H9 (cell line): Measurements from ENCODE around the gene HNRNPD. TPM values are rescaled to one million over a fixed set of nuclear protein-coding genes. Genes with fewer than 3 reads are reported as not detected.
A peak's percentile ranks its signal among the peaks of the same experiment; 100 is the strongest.

Experiments
- DNase-seq: peaks from one replicate; pipeline ENCODE4 v3.0.0-alpha.2; 2017
- H2AFZ ChIP-seq: one replicate; pipeline ENCODE4 v1.6.1; 2013; ENCODE audit warnings: mild to moderate bottlenecking, low read length, control low read depth, moderate library complexity
- H2AK5ac ChIP-seq: 2 replicates; pipeline ENCODE4 v1.6.1; 2013; ENCODE audit warnings: low read length, control low read depth, mixed read lengths; ENCODE audit not compliant: insufficient read length
- H2BK120ac ChIP-seq: one replicate; pipeline ENCODE4 v1.6.1; 2013; ENCODE audit warnings: low read depth, mild to moderate bottlenecking, low read length, control low read depth, inconsistent platforms; ENCODE audit not compliant: poor library complexity, severe bottlenecking
- H2BK12ac ChIP-seq: 2 replicates; pipeline ENCODE4 v1.6.1; 2013; ENCODE audit warnings: low read length, control low read depth, mixed read lengths, low read depth; ENCODE audit not compliant: insufficient read length
- H2BK15ac ChIP-seq: 2 replicates; pipeline ENCODE4 v1.6.1; 2013; ENCODE audit warnings: low read depth, low read length, control low read depth
- H2BK20ac ChIP-seq: one replicate; pipeline ENCODE4 v1.6.1; 2013; ENCODE audit warnings: low read depth, mild to moderate bottlenecking, low read length, control low read depth, inconsistent platforms; ENCODE audit not compliant: poor library complexity, severe bottlenecking
- H2BK5ac ChIP-seq: 2 replicates; pipeline ENCODE4 v1.6.1; 2013; ENCODE audit warnings: low read length, control low read depth, mixed read lengths; ENCODE audit not compliant: insufficient read length
- H3K14ac ChIP-seq: 2 replicates; pipeline ENCODE4 v1.6.1; 2013; ENCODE audit warnings: low read length, control low read depth; ENCODE audit not compliant: insufficient read depth
- H3K18ac ChIP-seq: 2 replicates; pipeline ENCODE4 v1.6.1; 2013; ENCODE audit warnings: low read depth, mild to moderate bottlenecking, mixed read lengths, low read length, control low read depth; ENCODE audit not compliant: insufficient read length
- H3K23ac ChIP-seq: 2 replicates; pipeline ENCODE4 v1.6.1; 2013; ENCODE audit warnings: low read length, control low read depth, mixed read lengths, low read depth; ENCODE audit not compliant: insufficient read length
- H3K23me2 ChIP-seq: 2 replicates; pipeline ENCODE4 v1.6.1; 2013; ENCODE audit warnings: low read depth, mild to moderate bottlenecking, mixed read lengths, low read length, control low read depth; ENCODE audit not compliant: insufficient read length, poor library complexity, severe bottlenecking
- H3K27ac ChIP-seq: 2 replicates; pipeline ENCODE4 v1.5.1; 2013; ENCODE audit warnings: low read length, control low read depth, mixed read lengths, low read depth; ENCODE audit not compliant: insufficient read length
- H3K27me3 ChIP-seq: 2 replicates; pipeline ENCODE4 v1.6.1; 2013; ENCODE audit warnings: low read length, control low read depth, inconsistent platforms; ENCODE audit not compliant: insufficient read depth
- H3K4ac ChIP-seq: 2 replicates; pipeline ENCODE4 v1.6.1; 2013; ENCODE audit warnings: low read depth, mild to moderate bottlenecking, control low read depth, inconsistent platforms, low read length, moderate library complexity
- H3K4me1 ChIP-seq: 2 replicates; pipeline ENCODE4 v1.6.1; 2013; ENCODE audit warnings: low read length, control low read depth, inconsistent platforms; ENCODE audit not compliant: insufficient read depth
- H3K4me2 ChIP-seq: 2 replicates; pipeline ENCODE4 v1.6.1; 2013; ENCODE audit warnings: low read length, control low read depth, mixed read lengths; ENCODE audit not compliant: insufficient read length, insufficient read depth
- H3K56ac ChIP-seq: 2 replicates; pipeline ENCODE4 v1.6.1; 2013; ENCODE audit warnings: low read depth, mild to moderate bottlenecking, mixed read lengths, low read length, control low read depth; ENCODE audit not compliant: insufficient read length
- H3K79me1 ChIP-seq: 2 replicates; pipeline ENCODE4 v1.6.1; 2013; ENCODE audit warnings: low read depth, mild to moderate bottlenecking, moderate library complexity, low read length, control low read depth, inconsistent platforms; ENCODE audit not compliant: insufficient read depth, poor library complexity, severe bottlenecking
- H3K79me2 ChIP-seq: 2 replicates; pipeline ENCODE4 v1.6.1; 2013; ENCODE audit warnings: low read length, control low read depth, inconsistent platforms; ENCODE audit not compliant: insufficient read depth
- H3K9ac ChIP-seq: 2 replicates; pipeline ENCODE4 v1.6.1; 2013; ENCODE audit warnings: low read length, control low read depth, mixed read lengths; ENCODE audit not compliant: insufficient read length; ENCODE audit errors: extremely low read depth
- H3K9me3 ChIP-seq: one replicate; pipeline ENCODE4 v1.6.1; 2013; ENCODE audit warnings: low read depth, low read length, inconsistent platforms; ENCODE audit not compliant: control insufficient read depth
- H3T11ph ChIP-seq: one replicate; pipeline ENCODE4 v1.6.1; 2013; ENCODE audit warnings: mild to moderate bottlenecking, low read length, control low read depth, inconsistent platforms
- H4K20me1 ChIP-seq: one replicate; pipeline ENCODE4 v1.6.1; 2013; ENCODE audit not compliant: control insufficient read depth, insufficient read length, insufficient read depth
- H4K5ac ChIP-seq: 2 replicates; pipeline ENCODE4 v1.6.1; 2013; ENCODE audit warnings: low read depth, mild to moderate bottlenecking, mixed read lengths, low read length, control low read depth; ENCODE audit not compliant: insufficient read length
- H4K8ac ChIP-seq: replicated peaks from 2 replicates; pipeline ENCODE4 v1.6.1; 2013; ENCODE audit warnings: low read length, control low read depth, mixed read lengths, low read depth; ENCODE audit not compliant: insufficient read length
- H4K91ac ChIP-seq: 2 replicates; pipeline ENCODE4 v1.6.1; 2013; ENCODE audit warnings: low read depth, mild to moderate bottlenecking, moderate library complexity, mixed read lengths, low read length, control low read depth; ENCODE audit not compliant: insufficient read length
- H3K27ac Mint-ChIP-seq, 3 experiments: 2 replicates in 2 of 3; 3 replicates in 1 of 3; pipeline ENCODE4 v1.8.0; 2020 to 2021; ENCODE audit warnings: mixed read lengths in 3 of 3, mild to moderate bottlenecking in 1 of 3, moderate library complexity in 1 of 3
- H3K27me3 Mint-ChIP-seq: 2 replicates; pipeline ENCODE4 v1.8.0; 2021; ENCODE audit warnings: low read depth, mild to moderate bottlenecking, moderate library complexity, mixed read lengths
- H3K36me3 Mint-ChIP-seq, 3 experiments: 2 replicates in 2 of 3; 3 replicates in 1 of 3; pipeline ENCODE4 v1.8.0; 2020 to 2021; ENCODE audit warnings: low read depth in 3 of 3, mixed read lengths in 3 of 3; ENCODE audit not compliant: insufficient read depth in 1 of 3
- H3K4me1 Mint-ChIP-seq, 2 experiments: 2 replicates each; pipeline ENCODE4 v1.8.0; 2020; ENCODE audit warnings: mixed read lengths in 2 of 2
- H3K4me3 Mint-ChIP-seq, 2 experiments: 2 replicates in 1 of 2; 3 replicates in 1 of 2; pipeline ENCODE4 v1.8.0; 2020 to 2021; ENCODE audit warnings: mild to moderate bottlenecking in 2 of 2, mixed read lengths in 2 of 2, moderate library complexity in 1 of 2
- H3K9me3 Mint-ChIP-seq, 2 experiments: 2 replicates in 1 of 2; 3 replicates in 1 of 2; pipeline ENCODE4 v1.8.0; 2020; ENCODE audit warnings: mild to moderate bottlenecking in 2 of 2, mixed read lengths in 2 of 2, moderate library complexity in 1 of 2
- WGBS: extraction: QIAGEN DNeasy Blood & Tissue Kit; methylation state at CpG from one replicate; pipeline ENCODE4 v1.1.7; 2013; ENCODE audit warnings: missing lambda C conversion rate, low lambda C conversion rate, mixed read lengths; ENCODE audit not compliant: insufficient read length; ENCODE audit errors: extremely low coverage; 5-methylcytosine and 5-hydroxymethylcytosine counted together
- total RNA-seq: library from RNA; stranded (reverse); gene quantifications from 2 replicates; pipeline ENCODE4 v1.2.1, GENCODE V29; 2021
- TF ChIP-seq, protein P1 (sequence below): fragments of 200-600 bp; sonication (generic); conservative IDR thresholded peaks from 3 replicates; pipeline ENCODE4 v1.8.0; 2021; ENCODE audit warnings: antibody characterized with exemption, mild to moderate bottlenecking

Gene HNRNPD
- total RNA-seq, 1 experiment from 2014 or later: 611 TPM

DNA sequence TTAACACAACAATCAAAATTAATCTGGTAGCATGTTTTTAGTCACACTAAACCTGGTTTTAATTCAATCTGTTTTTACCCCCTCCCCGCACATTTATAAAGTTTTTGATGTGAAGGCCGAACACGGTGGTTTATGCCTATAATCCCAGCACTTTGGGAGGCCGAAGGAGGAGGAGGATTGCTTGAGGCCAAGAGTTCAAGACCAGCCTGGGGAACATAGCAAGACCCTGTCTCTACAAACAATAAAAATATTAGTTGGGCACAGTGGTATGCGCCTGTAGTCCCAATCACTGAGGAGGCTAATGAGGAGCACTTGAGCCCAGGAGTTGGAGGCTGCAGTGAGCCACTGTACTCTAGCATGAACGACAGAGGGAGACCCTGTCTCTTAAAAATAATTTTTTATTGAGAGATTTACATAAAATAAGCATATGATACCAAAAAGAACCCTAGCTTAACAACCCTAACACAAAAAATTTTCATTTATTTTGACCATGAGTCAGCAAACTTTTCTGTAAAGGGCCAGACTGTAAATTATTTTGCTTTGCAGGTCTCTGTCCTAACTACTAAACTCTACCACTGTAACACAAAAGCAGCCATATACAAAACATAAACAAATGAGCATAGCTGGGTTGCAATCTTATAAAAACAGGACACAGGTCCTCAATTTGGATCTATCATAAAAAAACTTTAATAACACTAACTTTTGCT is 21.5 kb downstream of the HNRNPD start:
- H2BK15ac ChIP-seq: no peak overlapping the region

More for the DNA sequence above, 21.5 kb downstream of the HNRNPD start:
- H3K27ac Mint-ChIP-seq: peak overlapping the region in 2 of 3 experiments; percentile 44 to 89; a peak in 3 of 7 replicates
- Histone ChIP-seq H3K27ac (no peak overlapping the region), H2BK12ac (no peak overlapping the region), H4K5ac (no peak overlapping the region), H3K9me3 (no peaks in the 10 kb centered on the region), H4K8ac (no peak overlapping the region), H3T11ph (no peak overlapping the region), H3K79me1 (peaks cover 3% of the 10 kb centered on the region), H3K79me2 (no peaks in the 10 kb centered on the region; the same call in 1 of the 2 replicates), H3K14ac (no peak overlapping the region), H2AFZ (no peak overlapping the region), H3K56ac (no peak overlapping the region), H3K23ac (no peak overlapping the region), H2BK20ac (no peak overlapping the region), H2BK5ac (no peak overlapping the region), H4K91ac (no peak overlapping the region), H2AK5ac (no peak overlapping the region), H4K20me1 (no peaks in the 10 kb centered on the region), H3K27me3 (no peaks in the 10 kb centered on the region), H3K4me1 (no peaks in the 10 kb centered on the region), H3K18ac (no peak overlapping the region), H3K4me2 (no peak overlapping the region), H2BK120ac (no peak overlapping the region), H3K23me2 (no peaks in the 10 kb centered on the region), H3K4ac (no peak overlapping the region), H3K9ac (no peak overlapping the region)
- WGBS: no CpG with 5 or more reads among the region's 6 CpGs
- DNase-seq: no peak
- no peaks in the 10 kb centered on the region for H3K4me1 Mint-ChIP-seq
- peaks cover 53 to 79% (median 76%) of the 10 kb centered on the region in 3 experiments for H3K36me3 Mint-ChIP-seq
- H3K4me3 Mint-ChIP-seq: no peak overlapping the region
- no peaks in the 10 kb centered on the region for H3K27me3 Mint-ChIP-seq
- TF ChIP-seq, protein P1, sequence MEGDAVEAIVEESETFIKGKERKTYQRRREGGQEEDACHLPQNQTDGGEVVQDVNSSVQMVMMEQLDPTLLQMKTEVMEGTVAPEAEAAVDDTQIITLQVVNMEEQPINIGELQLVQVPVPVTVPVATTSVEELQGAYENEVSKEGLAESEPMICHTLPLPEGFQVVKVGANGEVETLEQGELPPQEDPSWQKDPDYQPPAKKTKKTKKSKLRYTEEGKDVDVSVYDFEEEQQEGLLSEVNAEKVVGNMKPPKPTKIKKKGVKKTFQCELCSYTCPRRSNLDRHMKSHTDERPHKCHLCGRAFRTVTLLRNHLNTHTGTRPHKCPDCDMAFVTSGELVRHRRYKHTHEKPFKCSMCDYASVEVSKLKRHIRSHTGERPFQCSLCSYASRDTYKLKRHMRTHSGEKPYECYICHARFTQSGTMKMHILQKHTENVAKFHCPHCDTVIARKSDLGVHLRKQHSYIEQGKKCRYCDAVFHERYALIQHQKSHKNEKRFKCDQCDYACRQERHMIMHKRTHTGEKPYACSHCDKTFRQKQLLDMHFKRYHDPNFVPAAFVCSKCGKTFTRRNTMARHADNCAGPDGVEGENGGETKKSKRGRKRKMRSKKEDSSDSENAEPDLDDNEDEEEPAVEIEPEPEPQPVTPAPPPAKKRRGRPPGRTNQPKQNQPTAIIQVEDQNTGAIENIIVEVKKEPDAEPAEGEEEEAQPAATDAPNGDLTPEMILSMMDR: no peak
- H3K9me3 Mint-ChIP-seq: no peaks in the 10 kb centered on the region
